HL-60 (cell line): ENCODE results near the gene C16orf90.

ENCODE experiments used
- CTCF ChIP-seq: IDR thresholded peaks from one replicate; pipeline ENCODE4 v1.5.1; 2011; ENCODE audit warnings: low read length, control low read depth, inconsistent platforms; ENCODE audit not compliant: insufficient read depth
- GABPA ChIP-seq: IDR thresholded peaks from 2 replicates; pipeline ENCODE4 v1.6.1; 2012; ENCODE audit warnings: low read depth
- POLR2AphosphoS5 ChIP-seq: IDR thresholded peaks from 2 replicates; pipeline ENCODE4 v1.6.1; 2012; ENCODE audit warnings: low read depth
- REST ChIP-seq: IDR thresholded peaks from 2 replicates; pipeline ENCODE4 v1.6.1; 2012; ENCODE audit warnings: low read depth; ENCODE audit not compliant: insufficient replicate concordance
- SPI1 ChIP-seq: IDR thresholded peaks from 2 replicates; pipeline ENCODE4 v1.6.1; 2012; ENCODE audit warnings: low read depth, mild to moderate bottlenecking, borderline replicate concordance

- no peak for TF ChIP-seq CTCF
- TF ChIP-seq POLR2AphosphoS5 = no peak
- no peak for TF ChIP-seq REST
- TF ChIP-seq GABPA = no peak
- TF ChIP-seq SPI1 = no peak
These were observed 29.2 kb downstream of the C16orf90 start for GRCh38 chr16:3465911-3466584.
